Memory B cell (primary cell): Measurements from ENCODE around the gene PTPN7.
A peak's percentile ranks its signal among the peaks of the same experiment; 100 is the strongest.
"Not testable (repeated sequence)": the region's sequence is repeated elsewhere in the genome, so short reads cannot be mapped to it uniquely, and the experiment has no call there.

Experiments used
- ATAC-seq: fragments of 150-1000 bp; cut with Tn5 transposase; 2 replicates; pipeline ENCODE4 v1.10.0; 2021; ENCODE audit warnings: low read depth, mild to moderate bottlenecking, moderate library complexity
- DNase-seq, 2 donors: peaks; one replicate each; pipeline ENCODE4 v3.0.0; 2022; ENCODE audit warnings: low spot score in 2 of 2
- H3K27ac Mint-ChIP-seq: one replicate; pipeline ENCODE4 v1.8.0; 2022; ENCODE audit warnings: mild to moderate bottlenecking, moderate library complexity, mixed read lengths
- H3K27me3 Mint-ChIP-seq: one replicate; pipeline ENCODE4 v1.8.0; 2022; ENCODE audit warnings: mixed read lengths
- H3K36me3 Mint-ChIP-seq: one replicate; pipeline ENCODE4 v1.8.0; 2022; ENCODE audit warnings: mild to moderate bottlenecking, mixed read lengths
- H3K4me1 Mint-ChIP-seq: one replicate; pipeline ENCODE4 v1.8.0; 2022; ENCODE audit warnings: mixed read lengths
- H3K4me3 Mint-ChIP-seq: one replicate; pipeline ENCODE4 v1.8.0; 2022; ENCODE audit warnings: mild to moderate bottlenecking, moderate library complexity, mixed read lengths
- H3K9me3 Mint-ChIP-seq: one replicate; pipeline ENCODE4 v1.8.0; 2022; ENCODE audit warnings: mixed read lengths

The PTPN7 gene

GRCh38 chr1:202155478-202156021, 4.9 kb downstream of the PTPN7 start:
- peaks cover 17% of the 10 kb centered on the region for H3K36me3 Mint-ChIP-seq
- H3K27ac Mint-ChIP-seq = no peak overlapping the region
- no peak for DNase-seq
- no peak for ATAC-seq
- no peak overlapping the region for H3K4me3 Mint-ChIP-seq
- H3K4me1 Mint-ChIP-seq = peaks cover 21% of the 10 kb centered on the region
- H3K27me3 Mint-ChIP-seq = no peaks in the 10 kb centered on the region
- H3K9me3 Mint-ChIP-seq = no peaks in the 10 kb centered on the region

GRCh38 chr1:202154766-202155477, 5.5 kb downstream of the PTPN7 start:
- Mint-ChIP-seq H3K4me3 (no peak overlapping the region), H3K27ac (peak overlapping the region; percentile 31), H3K36me3 (peaks cover 18% of the 10 kb centered on the region), H3K27me3 (no peaks in the 10 kb centered on the region), H3K4me1 (peaks cover 15% of the 10 kb centered on the region), H3K9me3 (no peaks in the 10 kb centered on the region)
- DNase-seq (peak; percentile 47 to 52), ATAC-seq (peak; percentile 77)

GRCh38 chr1:202154148-202154765, 6.1 kb downstream of the PTPN7 start:
- DNase-seq (no peak), ATAC-seq (no peak)
- Mint-ChIP-seq H3K36me3 (peaks cover 18% of the 10 kb centered on the region), H3K27ac (peak overlapping the region; percentile 31), H3K4me3 (no peak overlapping the region), H3K4me1 (peaks cover 10% of the 10 kb centered on the region), H3K27me3 (no peaks in the 10 kb centered on the region), H3K9me3 (no peaks in the 10 kb centered on the region)

GRCh38 chr1:202153284-202153683, 7.1 kb downstream of the PTPN7 start:
- Mint-ChIP-seq H3K9me3 (no peaks in the 10 kb centered on the region), H3K27ac (no peak overlapping the region), H3K27me3 (no peaks in the 10 kb centered on the region), H3K4me1 (peaks cover 7% of the 10 kb centered on the region), H3K36me3 (peaks cover 18% of the 10 kb centered on the region), H3K4me3 (no peak overlapping the region)
- DNase-seq = no peak
- ATAC-seq = no peak

- DNase-seq = no peak
- Mint-ChIP-seq H3K4me1 (peaks cover 7% of the 10 kb centered on the region), H3K27me3 (no peaks in the 10 kb centered on the region), H3K27ac (no peak overlapping the region), H3K4me3 (no peak overlapping the region), H3K9me3 (no peaks in the 10 kb centered on the region), H3K36me3 (peaks cover 18% of the 10 kb centered on the region)
- ATAC-seq = no peak
These were observed 8.0 kb downstream of the PTPN7 start for GRCh38 chr1:202152399-202152798.

- no peak for ATAC-seq
- no peaks in the 10 kb centered on the region for H3K27me3 Mint-ChIP-seq
- H3K4me1 Mint-ChIP-seq = peaks cover 7% of the 10 kb centered on the region
- H3K9me3 Mint-ChIP-seq = no peaks in the 10 kb centered on the region
- no peak for DNase-seq
- H3K36me3 Mint-ChIP-seq = peaks cover 18% of the 10 kb centered on the region
- no peak overlapping the region for H3K27ac Mint-ChIP-seq
- H3K4me3 Mint-ChIP-seq = no peak overlapping the region
These were observed 9.4 kb downstream of the PTPN7 start for GRCh38 chr1:202151045-202151444.

GRCh38 chr1:202150602-202151001, 9.8 kb downstream of the PTPN7 start:
- Mint-ChIP-seq H3K9me3 (no peaks in the 10 kb centered on the region), H3K36me3 (peaks cover 18% of the 10 kb centered on the region), H3K4me1 (peaks cover 5% of the 10 kb centered on the region), H3K27ac (no peak overlapping the region), H3K27me3 (no peaks in the 10 kb centered on the region), H3K4me3 (no peak overlapping the region)
- no peak for ATAC-seq
- no peak for DNase-seq

- DNase-seq (no peak), ATAC-seq (no peak)
- no peaks in the 10 kb centered on the region for H3K27me3 Mint-ChIP-seq
- peaks cover 18% of the 10 kb centered on the region for H3K36me3 Mint-ChIP-seq
- H3K4me1 Mint-ChIP-seq = peaks cover 8% of the 10 kb centered on the region
- H3K9me3 Mint-ChIP-seq = no peaks in the 10 kb centered on the region
- no peak overlapping the region for H3K4me3 Mint-ChIP-seq
- no peak overlapping the region for H3K27ac Mint-ChIP-seq
These were observed 10.2 kb downstream of the PTPN7 start for GRCh38 chr1:202150187-202150586.

GRCh38 chr1:202149566-202149965, 10.8 kb downstream of the PTPN7 start:
- H3K36me3 Mint-ChIP-seq = peaks cover 14% of the 10 kb centered on the region
- ATAC-seq (no peak), DNase-seq (no peak)
- H3K4me3 Mint-ChIP-seq = no peak overlapping the region
- peaks cover 5% of the 10 kb centered on the region for H3K4me1 Mint-ChIP-seq
- H3K27me3 Mint-ChIP-seq = no peaks in the 10 kb centered on the region
- no peaks in the 10 kb centered on the region for H3K9me3 Mint-ChIP-seq
- H3K27ac Mint-ChIP-seq = no peak overlapping the region

GRCh38 chr1:202148391-202148790, 12.0 kb downstream of the PTPN7 start:
- DNase-seq (no peak), ATAC-seq (no peak)
- H3K9me3 Mint-ChIP-seq = no peaks in the 10 kb centered on the region
- peaks cover 12% of the 10 kb centered on the region for H3K36me3 Mint-ChIP-seq
- no peaks in the 10 kb centered on the region for H3K27me3 Mint-ChIP-seq
- H3K27ac Mint-ChIP-seq = no peak overlapping the region
- H3K4me3 Mint-ChIP-seq = no peak overlapping the region
- peaks cover 7% of the 10 kb centered on the region for H3K4me1 Mint-ChIP-seq

- no peaks in the 10 kb centered on the region for H3K9me3 Mint-ChIP-seq
- ATAC-seq (no peak), DNase-seq (no peak)
- no peak overlapping the region for H3K27ac Mint-ChIP-seq
- H3K27me3 Mint-ChIP-seq = no peaks in the 10 kb centered on the region
- peaks cover 9% of the 10 kb centered on the region for H3K36me3 Mint-ChIP-seq
- no peak overlapping the region for H3K4me3 Mint-ChIP-seq
- peaks cover 14% of the 10 kb centered on the region for H3K4me1 Mint-ChIP-seq
These were observed 13.4 kb downstream of the PTPN7 start for GRCh38 chr1:202146993-202147392.

- peaks cover 8% of the 10 kb centered on the region for H3K36me3 Mint-ChIP-seq
- no peak overlapping the region for H3K4me3 Mint-ChIP-seq
- no peaks in the 10 kb centered on the region for H3K9me3 Mint-ChIP-seq
- ATAC-seq = no peak
- DNase-seq = no peak
- H3K27me3 Mint-ChIP-seq = no peaks in the 10 kb centered on the region
- H3K27ac Mint-ChIP-seq = no peak overlapping the region
- peaks cover 14% of the 10 kb centered on the region for H3K4me1 Mint-ChIP-seq
These were observed 14.1 kb downstream of the PTPN7 start for GRCh38 chr1:202146279-202146678.

- not testable (repeated sequence) for H3K36me3 Mint-ChIP-seq, H3K9me3 Mint-ChIP-seq, H3K27me3 Mint-ChIP-seq, ATAC-seq, H3K4me3 Mint-ChIP-seq, H3K27ac Mint-ChIP-seq, DNase-seq
- H3K4me1 Mint-ChIP-seq = peaks cover 14% of the 10 kb centered on the region
These were observed 14.7 kb downstream of the PTPN7 start for GRCh38 chr1:202145744-202146140.

GRCh38 chr1:202145068-202145743, 15.2 kb downstream of the PTPN7 start:
- H3K36me3 Mint-ChIP-seq = no peaks in the 10 kb centered on the region
- peaks cover 14% of the 10 kb centered on the region for H3K4me1 Mint-ChIP-seq
- H3K9me3 Mint-ChIP-seq = no peaks in the 10 kb centered on the region
- DNase-seq = no peak
- peak overlapping the region; percentile 79 for H3K4me3 Mint-ChIP-seq
- H3K27ac Mint-ChIP-seq = peak overlapping the region; percentile 69
- ATAC-seq = no peak
- no peaks in the 10 kb centered on the region for H3K27me3 Mint-ChIP-seq
